Thyroid gland (tissue), 4 donors: ENCODE data around the gene CLEC4D.

ENCODE experiments used
- CTCF ChIP-seq, 6 experiments: fragments of 200-600 bp in 3 of 6; fragments of 450-650 bp in 3 of 6; sonication (generic) in 3 of 6; IDR thresholded peaks; one replicate each; pipeline ENCODE4 v1.5.1; 2016 to 2019; ENCODE audit warnings: antibody characterized with exemption in 6 of 6, mild to moderate bottlenecking in 2 of 6, inconsistent platforms in 1 of 6, moderate library complexity in 1 of 6
- POLR2A ChIP-seq, 2 donors: fragments of 450-650 bp; IDR thresholded peaks; one replicate each; pipeline ENCODE4 v1.6.1; 2017; ENCODE audit warnings: antibody characterized with exemption in 2 of 2, mild to moderate bottlenecking in 2 of 2, moderate library complexity in 1 of 2

GRCh38 chr12:8546591-8546990 lies 33.3 kb downstream of the CLEC4D start:
- TF ChIP-seq CTCF (IDR thresholded peaks at IDR 0.05) (no peak), POLR2A (IDR thresholded peaks at IDR 0.05) (no peak)
